ENCODE measurements around the gene CFAP20DC. TPM values are rescaled to one million over a fixed set of nuclear protein-coding genes. Genes with fewer than 3 reads are reported as not detected.

Gene CFAP20DC
- total and polyA plus RNA-seq, 12 donors, result 0.13 to 0.25 (median 0.14) TPM; not detected in 8

GRCh38 chr3:58776231-58776630, 273.6 kb downstream of the CFAP20DC start:
- 63 to 69% methylated on average over 2 of the region's 2 CpGs for WGBS, 2 donors
- ATAC-seq, result no peak
- Histone ChIP-seq H3K36me3 (no peaks in the 10 kb centered on the region), H3K9me3 (peaks cover 0 to 32% (median 27%) of the 10 kb centered on the region in 11 donors), H3K27me3 (no peaks in the 10 kb centered on the region), H3K27ac (no peak overlapping the region), H3K4me3 (no peak overlapping the region), H3K4me1 (no peaks in the 10 kb centered on the region)
- TF ChIP-seq CTCF (IDR thresholded peaks at IDR 0.05), result no peak
- DNase-seq, result no peak
- intact Hi-C loops (cut with DNase I), result no loop called here

DNA sequence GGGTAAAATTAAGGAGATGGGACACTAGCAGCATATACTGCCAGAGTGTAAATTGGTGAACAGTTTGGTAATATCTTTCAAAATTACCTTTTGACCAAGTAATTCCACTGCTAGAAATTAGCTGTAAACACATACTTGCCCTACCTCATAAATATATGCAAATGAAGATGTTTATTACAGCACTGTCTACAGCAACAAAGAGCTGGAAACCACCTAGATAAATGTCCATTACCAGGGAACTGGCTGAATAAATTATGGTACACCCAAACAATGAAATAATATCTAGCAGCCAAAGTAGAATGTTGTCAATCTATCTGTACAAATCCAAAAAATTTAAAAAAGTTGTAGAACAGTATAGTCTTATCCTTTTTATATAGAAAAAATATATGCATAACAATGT, 277.4 kb downstream of the CFAP20DC start:
- Histone ChIP-seq H3K9me3 (peaks cover 0 to 3% (median 0%) of the 10 kb centered on the region in 11 donors), H3K27me3 (peaks cover 0 to 11% (median 0%) of the 10 kb centered on the region in 7 donors), H3K4me1 (no peaks in the 10 kb centered on the region), H3K27ac (no peak overlapping the region), H3K4me3 (no peak overlapping the region), H3K36me3 (no peaks in the 10 kb centered on the region)
- DNase-seq (no peak), ATAC-seq (no peak)
- intact Hi-C loops (cut with DNase I), result no loop called here
- TF ChIP-seq CTCF (IDR thresholded peaks at IDR 0.05), result no peak

DNA sequence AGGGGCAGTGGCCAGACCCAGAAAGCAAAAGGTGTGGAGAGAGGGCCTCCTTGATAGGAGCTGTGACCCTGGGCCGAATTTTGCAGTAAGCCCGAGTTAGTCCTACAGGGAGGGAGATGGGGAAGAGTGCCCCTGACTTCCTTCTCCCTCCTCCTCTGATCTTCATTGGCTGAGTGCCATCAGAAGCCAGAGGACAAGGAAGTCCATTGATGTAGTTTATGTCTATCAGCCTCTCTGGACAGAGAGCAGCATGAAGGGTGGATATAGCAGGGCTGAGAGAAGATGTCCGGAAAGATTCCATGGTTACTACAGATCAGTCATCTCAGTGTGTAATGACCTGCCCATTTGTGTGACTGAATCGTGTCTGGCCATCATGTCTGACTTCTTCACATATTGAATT, 280.8 kb downstream of the CFAP20DC start:
- no peak for TF ChIP-seq CTCF (IDR thresholded peaks at IDR 0.05)
- H3K36me3 ChIP-seq, result no peaks in the 10 kb centered on the region
- peaks cover 0 to 10% (median 0%) of the 10 kb centered on the region in 11 donors for H3K9me3 ChIP-seq
- 55 to 59% methylated on average over 4 of the region's 4 CpGs for WGBS, 2 donors
- H3K27ac ChIP-seq, result no peak overlapping the region
- H3K27me3 ChIP-seq, result peaks cover 0 to 11% (median 0%) of the 10 kb centered on the region in 7 donors
- H3K4me1 ChIP-seq, result no peaks in the 10 kb centered on the region
- no peak for ATAC-seq
- intact Hi-C loops (cut with DNase I), result no loop called here
- no peak overlapping the region for H3K4me3 ChIP-seq
- no peak for DNase-seq

DNA sequence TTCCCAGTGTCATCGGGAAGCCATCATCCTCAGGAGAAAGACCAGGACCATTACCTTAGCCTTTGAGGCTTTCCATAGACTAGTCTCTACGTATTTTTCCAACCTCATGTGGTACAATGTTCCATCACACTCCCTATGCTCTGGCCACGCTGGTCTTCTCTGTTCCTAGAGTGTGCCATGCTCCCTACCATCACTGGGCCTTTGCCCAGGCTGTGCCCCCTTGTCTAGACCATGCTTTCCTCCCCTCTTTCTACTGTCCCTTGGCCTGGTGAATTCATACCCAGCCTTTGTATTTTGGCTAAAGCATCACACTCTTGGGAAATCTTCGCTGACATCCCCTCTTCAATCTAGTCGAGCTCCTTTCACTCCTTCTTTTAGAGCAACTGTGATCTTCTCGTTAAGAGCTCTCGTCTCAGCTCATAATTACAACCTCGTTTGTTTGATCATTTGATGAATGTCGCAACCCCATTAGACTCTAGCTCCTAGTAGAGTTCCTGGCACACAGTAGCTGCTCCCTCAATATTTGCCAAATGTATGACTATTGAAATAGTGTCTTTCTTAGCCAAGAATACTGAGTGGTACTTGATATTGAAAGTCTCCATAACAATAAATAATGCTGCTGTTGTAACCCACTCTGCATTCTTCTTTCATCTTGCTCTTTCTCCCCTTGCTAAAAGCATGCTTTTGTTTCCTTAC, 283.1 kb downstream of the CFAP20DC start:
- Histone ChIP-seq H3K27ac (no peak overlapping the region), H3K4me1 (no peaks in the 10 kb centered on the region), H3K27me3 (peaks cover 0 to 11% (median 0%) of the 10 kb centered on the region in 7 donors), H3K4me3 (no peak overlapping the region), H3K9me3 (peaks cover 0 to 15% (median 0%) of the 10 kb centered on the region in 11 donors), H3K36me3 (no peaks in the 10 kb centered on the region)
- no peak for DNase-seq
- intact Hi-C loops (cut with DNase I), result no loop called here
- no peak for ATAC-seq
- TF ChIP-seq CTCF (IDR thresholded peaks at IDR 0.05), result no peak
- WGBS, 2 donors, result 86 to 87% methylated on average over 9 of the region's 9 CpGs

Data from heart right ventricle (tissue), 16 donors.